Epidermal melanocyte (primary cell): ENCODE measurements around the gene KIR3DL3.
"Not testable (repeated sequence)": the region's sequence is repeated elsewhere in the genome, so short reads cannot be mapped to it uniquely, and the experiment has no call there.

Source experiments
- DNase-seq: peaks from one replicate; pipeline ENCODE4 v3.0.0; 2011; ENCODE audit warnings: low spot score; ENCODE audit not compliant: insufficient read length

The KIR3DL3 gene

GRCh38 chr19:54724142-54724541 is at the start of gene KIR3DL3:
TSS of gene KIR3DL3 (plus strand) at chr19:54724442. CDS start at chr19:54724497, 55 bp downstream.
- DNase-seq, result no peak

DNA sequence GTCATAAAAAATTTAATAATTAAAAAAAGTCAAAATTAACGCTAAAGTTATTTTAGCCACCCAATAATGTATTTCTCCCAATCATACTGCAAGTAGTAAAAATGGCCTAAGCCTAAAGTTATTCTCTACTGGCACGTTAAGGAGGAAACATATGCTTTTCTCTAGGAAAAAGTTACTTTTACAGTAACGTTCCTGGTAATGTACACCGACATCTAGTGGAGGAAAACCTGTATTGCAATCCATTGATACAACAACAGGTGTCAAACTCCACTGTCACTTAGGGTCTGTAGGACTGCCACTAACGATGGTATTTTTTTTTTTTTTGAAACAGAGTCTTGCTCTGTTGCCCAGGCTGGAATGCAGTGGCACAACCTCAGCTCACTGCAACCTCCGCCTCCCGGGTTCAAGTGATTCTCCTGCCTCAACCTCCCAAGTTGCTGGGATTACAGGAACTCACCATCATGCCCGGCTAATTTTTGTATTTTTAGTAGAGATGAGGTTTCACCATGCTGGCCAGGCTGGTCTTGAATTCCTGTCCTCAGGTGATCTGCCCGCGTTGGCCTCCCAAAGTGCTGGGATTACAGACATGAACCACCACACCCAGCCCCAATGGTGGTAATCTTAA is 47.9 kb upstream of the KIR3DL3 start:
- not testable (repeated sequence) for DNase-seq

DNA sequence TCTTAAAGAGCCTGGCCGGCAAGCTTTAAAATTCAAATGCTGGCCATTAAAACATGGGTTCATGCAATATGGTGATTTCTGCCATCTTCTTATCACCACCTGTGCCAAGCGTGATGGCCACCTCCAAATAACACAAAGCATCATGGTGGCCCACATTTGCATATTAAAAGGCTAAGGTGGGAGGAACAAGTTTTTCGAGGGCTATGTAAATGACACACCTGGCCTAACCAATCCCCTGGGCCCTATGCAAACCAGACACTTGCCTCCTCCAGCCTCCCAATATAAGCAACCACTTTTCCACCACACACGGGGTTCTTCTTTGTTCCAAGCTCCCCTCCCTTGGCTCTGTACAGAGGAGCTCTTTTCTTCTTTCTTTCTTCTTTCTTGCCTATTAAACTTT is 47.0 kb upstream of the KIR3DL3 start:
- no peak for DNase-seq

GRCh38 chr19:54681596-54681995 is 42.6 kb upstream of the KIR3DL3 start:
- not testable (repeated sequence) for DNase-seq

DNA sequence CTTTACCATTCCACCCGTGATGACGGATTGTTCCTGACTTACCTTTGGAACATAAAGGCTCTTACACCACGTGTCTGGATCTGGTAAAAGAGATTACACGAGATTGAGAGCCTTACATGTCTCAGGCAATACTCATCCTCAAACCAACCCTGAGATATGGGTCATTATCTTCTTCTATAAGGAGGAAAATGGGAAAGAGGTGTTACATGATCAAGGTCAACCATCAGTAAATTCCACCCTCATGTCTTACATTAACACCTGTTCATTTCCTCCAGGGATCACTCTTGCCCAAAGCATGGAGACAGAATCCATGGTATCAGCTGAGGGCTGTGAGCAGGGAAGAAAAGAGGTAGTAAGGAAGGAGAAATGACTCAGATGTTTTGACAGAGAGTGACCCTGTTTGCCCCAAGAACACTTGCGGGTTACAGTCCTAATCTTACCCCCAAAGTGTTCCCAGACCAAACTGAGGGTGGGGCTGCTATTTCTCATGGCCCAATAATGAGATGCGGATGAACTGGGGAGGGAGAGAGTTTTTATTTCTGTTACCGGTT is 41.9 kb upstream of the KIR3DL3 start:
- DNase-seq, result no peak

DNA sequence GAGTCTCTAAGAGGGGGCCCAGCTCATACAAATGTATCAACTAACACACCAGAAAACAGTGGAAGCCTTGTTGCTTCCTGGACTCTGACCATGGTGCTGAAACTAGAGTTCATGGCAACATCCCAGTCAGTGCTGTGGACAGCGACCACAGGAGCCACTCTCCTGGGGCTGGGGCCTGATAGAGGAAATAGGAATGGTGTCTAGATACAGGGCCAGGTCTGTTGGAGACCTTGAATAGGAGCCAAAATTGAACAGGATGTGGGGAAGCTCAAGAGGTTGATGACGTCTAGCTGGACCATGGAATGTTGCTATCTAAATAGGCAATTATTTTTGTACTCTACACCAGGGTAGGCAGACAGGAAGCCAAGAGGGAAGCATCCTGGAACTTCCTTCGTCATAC is 39.7 kb upstream of the KIR3DL3 start:
- DNase-seq, result no peak

DNA sequence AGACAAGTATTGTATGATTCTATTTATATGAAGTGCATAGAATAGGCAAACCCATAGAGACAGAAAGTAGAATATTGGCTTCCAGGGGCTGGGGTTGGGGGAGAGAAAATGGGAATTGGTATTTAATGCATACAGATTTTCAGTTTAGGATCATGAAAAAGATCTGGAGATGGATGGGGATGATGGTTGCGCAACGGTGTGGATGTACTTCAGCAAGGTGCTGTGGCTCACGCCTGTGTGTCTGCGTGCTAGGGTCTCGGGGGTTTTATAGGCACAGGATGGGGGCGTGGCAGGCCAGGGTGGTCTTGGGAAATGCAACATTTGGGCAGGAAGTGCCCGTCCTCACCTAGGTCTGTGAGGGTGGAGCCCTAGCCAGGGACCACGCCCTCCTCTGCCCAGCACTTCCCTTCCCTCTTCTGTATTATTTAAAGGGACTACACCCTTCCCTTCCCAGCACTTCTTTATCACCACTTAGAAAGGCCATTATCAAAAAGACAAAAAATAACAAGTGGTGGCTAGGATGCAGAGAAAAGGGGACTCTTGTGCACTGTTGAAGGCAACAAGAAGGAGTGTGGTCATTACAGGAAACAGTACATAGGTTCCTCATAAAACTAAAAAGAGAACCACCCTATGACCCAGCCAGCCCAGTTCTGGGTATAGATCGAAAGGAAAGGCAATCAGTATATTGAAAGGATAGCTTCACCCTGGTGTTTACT is 32.5 kb upstream of the KIR3DL3 start:
- no peak for DNase-seq

DNA sequence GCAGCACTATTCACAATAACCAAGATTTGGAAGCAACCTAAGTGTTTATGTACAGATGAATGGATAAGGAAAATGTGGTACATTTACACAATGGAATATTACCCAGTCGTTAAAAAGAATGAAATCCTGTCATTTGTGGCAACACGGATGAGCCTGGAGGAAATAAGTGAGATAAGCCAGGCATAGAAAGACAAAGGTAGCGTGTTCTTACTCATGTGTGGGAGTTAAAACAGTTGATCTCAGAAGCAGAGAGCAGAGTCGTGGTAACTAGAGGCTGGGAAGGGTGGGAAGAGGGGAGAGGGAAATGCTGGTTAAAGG is 32.0 kb upstream of the KIR3DL3 start:
- no peak for DNase-seq

- DNase-seq, result no peak
These were observed 29.6 kb upstream of the KIR3DL3 start for GRCh38 chr19:54694648-54695047.

GRCh38 chr19:54696117-54696548 is 28.1 kb upstream of the KIR3DL3 start:
- DNase-seq, result no peak

DNA sequence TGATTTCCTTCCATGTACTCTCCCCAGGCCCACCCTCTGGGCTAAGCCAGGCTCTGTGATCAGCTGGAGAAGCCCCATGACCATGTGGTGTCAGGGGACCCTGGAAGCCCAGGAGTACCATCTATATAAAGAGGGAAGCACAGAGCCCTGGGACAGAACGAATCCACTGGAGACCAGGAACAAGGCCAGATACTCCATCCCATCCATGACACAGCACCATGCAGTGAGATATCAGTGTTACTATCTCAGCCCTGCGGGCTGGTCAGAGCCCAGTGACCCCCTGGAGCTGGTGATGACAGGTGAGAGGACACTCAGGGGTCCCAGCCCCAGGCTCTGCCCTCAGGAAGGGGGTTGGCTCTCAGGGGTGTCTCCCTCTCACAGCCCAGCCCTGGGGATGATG is 27.5 kb upstream of the KIR3DL3 start:
- DNase-seq, result no peak

GRCh38 chr19:54697716-54698115 is 26.5 kb upstream of the KIR3DL3 start:
- not testable (repeated sequence) for DNase-seq

DNA sequence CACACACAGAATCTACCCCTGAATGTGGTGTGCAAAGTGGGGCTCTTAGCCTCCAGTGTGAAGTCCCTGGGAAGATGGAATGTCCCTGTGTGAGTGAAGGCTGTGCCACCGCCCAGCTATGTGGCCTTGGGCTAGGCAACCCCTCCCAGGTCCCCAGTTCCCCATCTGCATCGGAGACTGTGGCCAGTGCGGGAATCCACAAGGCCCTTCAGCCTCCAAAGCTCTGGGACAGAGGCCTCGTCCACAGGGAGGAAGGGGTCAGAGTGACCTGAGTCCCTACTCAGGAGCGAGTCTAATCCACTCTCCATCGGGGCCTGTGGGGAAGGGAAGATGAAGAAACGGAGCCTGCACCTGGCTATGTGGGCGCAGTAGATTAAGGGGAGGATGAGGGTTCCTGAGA is 19.3 kb upstream of the KIR3DL3 start:
- DNase-seq, result no peak

GRCh38 chr19:54707962-54708361 is 16.3 kb upstream of the KIR3DL3 start:
- DNase-seq, result no peak

- no peak for DNase-seq
These were observed 15.5 kb upstream of the KIR3DL3 start for GRCh38 chr19:54708781-54709180.

DNA sequence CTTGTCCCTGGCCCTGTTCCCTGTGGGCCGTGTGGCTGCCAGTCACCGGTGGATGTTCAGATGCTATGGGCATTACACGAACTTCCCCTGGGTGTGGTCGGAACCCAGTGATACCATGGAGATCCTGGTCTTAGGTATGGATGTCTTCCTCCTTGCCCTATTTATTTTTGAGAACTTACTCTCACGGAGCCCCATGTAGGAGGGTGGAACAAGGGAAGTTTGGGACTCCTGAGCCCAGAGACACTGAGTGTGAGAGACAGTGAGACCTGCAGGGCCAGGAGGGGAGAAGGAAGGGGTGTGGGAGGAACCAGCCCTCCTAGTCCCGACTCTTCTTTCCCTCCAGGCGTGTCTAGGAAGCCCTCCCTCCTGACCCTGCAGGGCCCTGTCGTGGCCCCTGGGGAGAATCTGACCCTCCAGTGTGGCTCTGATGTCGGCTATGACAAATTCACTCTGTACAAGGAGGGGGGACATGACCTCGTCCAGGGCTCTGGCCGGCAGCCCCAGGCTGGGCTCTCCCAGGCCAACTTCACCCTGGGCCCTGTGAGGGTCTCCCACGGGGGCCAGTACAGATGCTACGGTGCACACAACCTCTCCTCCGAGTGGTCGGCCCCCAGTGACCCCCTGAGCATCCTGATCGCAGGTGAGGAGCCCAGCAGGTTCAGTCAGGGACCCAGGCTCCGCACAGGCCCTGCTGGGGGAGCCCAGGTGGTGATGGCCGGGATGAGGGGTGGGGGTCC is 14.9 kb upstream of the KIR3DL3 start:
- no peak for DNase-seq

- DNase-seq, result not testable (repeated sequence)
These were observed 14.3 kb upstream of the KIR3DL3 start for GRCh38 chr19:54709956-54710355.

DNA sequence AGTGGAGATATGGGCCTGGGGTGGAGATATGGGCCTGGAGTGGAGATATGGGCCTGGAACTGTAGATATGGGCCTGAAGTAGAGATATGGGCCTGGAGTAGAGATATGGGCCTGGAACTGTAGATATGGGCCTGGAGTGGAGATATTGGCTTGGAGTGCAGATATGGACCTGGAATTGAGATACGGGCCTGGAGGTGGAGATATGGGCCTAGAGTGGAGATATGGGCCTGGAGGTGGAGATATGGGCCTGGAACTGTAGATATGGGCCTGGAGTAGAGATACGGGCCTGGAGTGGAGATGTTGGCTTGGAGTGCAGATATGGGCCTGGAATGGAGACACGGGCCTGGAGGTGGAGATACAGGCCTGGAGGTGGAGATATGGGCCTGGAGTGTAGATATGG is 402 bp downstream of the KIR3DL3 start:
- no peak for DNase-seq

DNA sequence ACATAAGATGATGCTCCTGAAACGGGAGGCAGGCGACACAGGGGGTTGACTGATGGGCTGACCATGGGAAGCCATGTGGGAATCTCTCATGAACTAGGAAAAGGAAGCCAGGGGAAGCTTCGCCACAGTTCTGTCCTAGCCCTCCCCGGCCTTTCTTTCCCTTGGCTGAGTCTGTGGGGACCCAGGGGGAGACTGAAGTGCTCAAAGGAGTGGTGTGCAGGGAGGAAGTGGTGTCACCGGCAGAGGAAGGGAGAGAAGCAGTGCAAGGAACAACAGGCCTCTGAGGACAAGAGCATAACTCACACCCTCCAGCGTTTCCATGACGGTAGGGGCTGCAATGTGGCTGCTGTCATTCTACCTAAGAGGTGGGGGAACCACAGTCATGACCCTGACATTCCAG is 1.1 kb downstream of the KIR3DL3 start:
- no peak for DNase-seq

DNA sequence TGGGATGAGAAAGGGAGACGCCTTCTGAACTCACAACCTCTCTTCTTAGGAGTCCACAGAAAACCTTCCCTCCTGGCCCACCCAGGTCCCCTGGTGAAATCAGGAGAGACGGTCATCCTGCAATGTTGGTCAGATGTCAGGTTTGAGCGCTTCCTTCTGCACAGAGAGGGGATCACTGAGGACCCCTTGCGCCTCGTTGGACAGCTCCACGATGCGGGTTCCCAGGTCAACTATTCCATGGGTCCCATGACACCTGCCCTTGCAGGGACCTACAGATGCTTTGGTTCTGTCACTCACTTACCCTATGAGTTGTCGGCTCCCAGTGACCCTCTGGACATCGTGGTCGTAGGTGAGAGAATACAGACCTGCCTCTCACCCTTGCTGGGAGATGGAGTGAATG is 3.3 kb downstream of the KIR3DL3 start:
- DNase-seq, result no peak

DNA sequence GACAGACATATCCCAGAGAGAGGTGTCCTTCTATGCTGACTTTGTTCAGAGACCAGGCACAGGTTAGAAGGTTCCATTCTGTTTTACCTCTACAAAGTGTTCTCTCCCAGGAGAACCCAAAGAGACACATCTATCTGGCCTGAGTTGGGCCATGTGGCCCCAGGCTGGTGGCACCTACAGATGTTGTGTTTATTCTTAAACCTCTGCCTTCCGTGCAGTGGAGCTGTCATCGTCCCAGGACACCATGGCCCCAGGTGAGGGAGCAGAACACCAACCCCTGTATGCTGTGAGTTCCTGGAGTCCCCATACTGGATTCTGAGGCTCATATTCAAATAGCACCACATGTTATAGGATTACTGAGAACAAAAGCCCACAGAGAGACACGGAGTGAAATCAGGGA is 3.9 kb downstream of the KIR3DL3 start:
- no peak for DNase-seq

GRCh38 chr19:54729416-54730188 is 5.4 kb downstream of the KIR3DL3 start:
- DNase-seq, result no peak
